WTC11 (cell line): Measurements from ENCODE around the gene NINL. TPM values are rescaled to one million over a fixed set of nuclear protein-coding genes. Genes with fewer than 3 reads are reported as not detected.

Source experiments
- ATAC-seq: fragments of 200-7000 bp; cut with Tn5 transposase; 2 replicates; pipeline ENCODE4 v1.10.0; 2021; ENCODE audit warnings: mild to moderate bottlenecking, moderate library complexity
- Bru-seq: library from RNA; stranded (reverse); fragments of 400-500 nt; gene quantifications from one replicate; lab custom pipeline; 2021; lab: Mats Ljungman, UMichigan
- CTCF ChIA-PET: fragments of 300-600 bp; sonication (Branson Sonifier 250); formaldehyde crosslinking; loops from one replicate; lab custom pipeline; 2021; ENCODE audit warnings: antibody characterized with exemption; lab: Charles Lee
- POLR2A ChIA-PET: fragments of 350-600 bp; sonication (Branson Sonifier 250); formaldehyde crosslinking; loops from one replicate; lab custom pipeline; 2021; ENCODE audit warnings: antibody characterized with exemption; lab: Charles Lee
- DNase-seq: peaks from one replicate; pipeline ENCODE4 v3.0.0; 2021; ENCODE audit warnings: low spot score
- H3K27ac Mint-ChIP-seq: 2 replicates; pipeline ENCODE4 v1.8.0; 2021; ENCODE audit warnings: mixed read lengths
- H3K27me3 Mint-ChIP-seq: 2 replicates; pipeline ENCODE4 v1.8.0; 2021; ENCODE audit warnings: low read depth, mild to moderate bottlenecking, moderate library complexity, mixed read lengths
- H3K36me3 Mint-ChIP-seq: 2 replicates; pipeline ENCODE4 v1.8.0; 2021; ENCODE audit warnings: mixed read lengths
- H3K4me1 Mint-ChIP-seq: 2 replicates; pipeline ENCODE4 v1.8.0; 2022; ENCODE audit warnings: mixed read lengths
- H3K4me3 Mint-ChIP-seq: 2 replicates; pipeline ENCODE4 v1.8.0; 2021; ENCODE audit warnings: mild to moderate bottlenecking, moderate library complexity, mixed read lengths
- H3K9me3 Mint-ChIP-seq: 2 replicates; pipeline ENCODE4 v1.8.0; 2021; ENCODE audit warnings: mixed read lengths
- CBFB ChIP-seq: sonication (generic); formaldehyde crosslinking; IDR thresholded peaks from 2 replicates; pipeline ENCODE4 v1.8.1; 2022; ENCODE audit warnings: mild to moderate bottlenecking, low read depth, missing genetic modification reagents
- ELF4 ChIP-seq: sonication (generic); formaldehyde crosslinking; IDR thresholded peaks from 2 replicates; pipeline ENCODE4 v1.8.1; 2022; ENCODE audit warnings: low read depth, mild to moderate bottlenecking, moderate library complexity, missing genetic modification reagents
- FOXJ3 ChIP-seq: sonication (generic); formaldehyde crosslinking; IDR thresholded peaks from 2 replicates; pipeline ENCODE4 v1.9.0; 2021; ENCODE audit warnings: missing genetic modification reagents, mild to moderate bottlenecking, borderline replicate concordance
- FOXP1 ChIP-seq: sonication (generic); formaldehyde crosslinking; IDR thresholded peaks from 2 replicates; pipeline ENCODE4 v1.8.0; 2022; ENCODE audit warnings: missing genetic modification reagents, mild to moderate bottlenecking, moderate library complexity, borderline replicate concordance
- GTF2I ChIP-seq: fragments of 250-450 bp; sonication (Bioruptor Pico); conservative IDR thresholded peaks from 2 replicates; pipeline ENCODE4 v1.4.0; 2021; ENCODE audit warnings: mild to moderate bottlenecking
- HMGA2 ChIP-seq: fragments of 250-450 bp; sonication (Bioruptor Pico); IDR thresholded peaks from 2 replicates; pipeline ENCODE4 v1.4.0; 2021; ENCODE audit warnings: mild to moderate bottlenecking, moderate library complexity
- KAT7 ChIP-seq: sonication (generic); formaldehyde crosslinking; IDR thresholded peaks from 2 replicates; pipeline ENCODE4 v1.8.1; 2023; ENCODE audit warnings: missing genetic modification reagents, mild to moderate bottlenecking, borderline replicate concordance
- NFE2L1 ChIP-seq: sonication (generic); formaldehyde crosslinking; IDR thresholded peaks from 2 replicates; pipeline ENCODE4 v1.8.1; 2023; ENCODE audit warnings: missing genetic modification reagents
- NR1H2 ChIP-seq: sonication (generic); formaldehyde crosslinking; IDR thresholded peaks from 2 replicates; pipeline ENCODE4 v1.9.0; 2021; ENCODE audit warnings: mild to moderate bottlenecking, moderate library complexity, missing genetic modification reagents
- PRRX2 ChIP-seq: fragments of 250-450 bp; sonication (Bioruptor Pico); IDR thresholded peaks from 2 replicates; pipeline ENCODE4 v1.8.0; 2021; ENCODE audit warnings: mild to moderate bottlenecking
- RELA ChIP-seq: sonication (generic); formaldehyde crosslinking; IDR thresholded peaks from 2 replicates; pipeline ENCODE4 v1.8.1; 2022; ENCODE audit warnings: missing genetic modification reagents, mild to moderate bottlenecking, borderline replicate concordance
- SMAD3 ChIP-seq: sonication (generic); formaldehyde crosslinking; IDR thresholded peaks from 2 replicates; pipeline ENCODE4 v1.8.0; 2022; ENCODE audit warnings: missing genetic modification reagents, mild to moderate bottlenecking, borderline replicate concordance
- TEAD4 ChIP-seq: sonication (generic); formaldehyde crosslinking; IDR thresholded peaks from 2 replicates; pipeline ENCODE4 v1.8.0; 2022; ENCODE audit warnings: mild to moderate bottlenecking, missing genetic modification reagents
- ZNF219 ChIP-seq: sonication (generic); formaldehyde crosslinking; IDR thresholded peaks from 2 replicates; pipeline ENCODE4 v1.8.0; 2023; ENCODE audit warnings: missing genetic modification reagents, mild to moderate bottlenecking, borderline replicate concordance
- ZNF317 ChIP-seq: sonication (generic); formaldehyde crosslinking; IDR thresholded peaks from 2 replicates; pipeline ENCODE4 v1.8.1; 2023; ENCODE audit warnings: low read depth, mild to moderate bottlenecking, moderate library complexity, missing genetic modification reagents, borderline replicate concordance
- ZNF396 ChIP-seq: fragments of 250-450 bp; sonication (Bioruptor Pico); IDR thresholded peaks from 2 replicates; pipeline ENCODE4 v1.8.0; 2021; ENCODE audit warnings: mild to moderate bottlenecking, moderate library complexity, borderline replicate concordance
- ZNF416 ChIP-seq: fragments of 250-450 bp; sonication (Bioruptor Pico); IDR thresholded peaks from 2 replicates; pipeline ENCODE4 v1.9.0; 2021; ENCODE audit warnings: mild to moderate bottlenecking, inconsistent platforms
- long read RNA-seq, 3 experiments: library from RNA in 1 of 3; library from capped mRNA in 1 of 3; library from polyadenylated mRNA in 1 of 3; unstranded in 2 of 3; stranded (forward) in 1 of 3; transcript quantifications; one replicate each; pipeline ENCODE4 v2.0.0, GENCODE V29; 2021
- total RNA-seq: library from RNA; stranded (reverse); gene quantifications from 3 replicates; pipeline ENCODE4 v1.2.3, GENCODE V29; 2021
- TF ChIP-seq, protein P1 (sequence below): sonication (generic); formaldehyde crosslinking; IDR thresholded peaks from 2 replicates; pipeline ENCODE4 v1.8.0; 2022; ENCODE audit warnings: mild to moderate bottlenecking, missing genetic modification reagents
- TF ChIP-seq, protein P2 (sequence below): sonication (generic); formaldehyde crosslinking; IDR thresholded peaks from 2 replicates; pipeline ENCODE4 v1.8.1; 2022; ENCODE audit warnings: missing genetic modification reagents, borderline replicate concordance
- TF ChIP-seq, protein P3 (sequence below): sonication (generic); formaldehyde crosslinking; conservative IDR thresholded peaks from 2 replicates; pipeline ENCODE4 v1.8.1; 2023; ENCODE audit warnings: mild to moderate bottlenecking, low read depth, missing genetic modification reagents, moderate library complexity
- TF ChIP-seq, protein P4 (sequence below): sonication (generic); formaldehyde crosslinking; IDR thresholded peaks from 2 replicates; pipeline ENCODE4 v1.8.0; 2023; ENCODE audit warnings: missing genetic modification reagents, mild to moderate bottlenecking, borderline replicate concordance
- TF ChIP-seq, protein P5 (sequence below): fragments of 250-450 bp; sonication (Bioruptor Pico); IDR thresholded peaks from 2 replicates; pipeline ENCODE4 v2.1.2; 2022; ENCODE audit warnings: mild to moderate bottlenecking, moderate library complexity
- TF ChIP-seq, protein P6 (sequence below): sonication (generic); formaldehyde crosslinking; conservative IDR thresholded peaks from 2 replicates; pipeline ENCODE4 v1.8.1; 2022; ENCODE audit warnings: mild to moderate bottlenecking, missing genetic modification reagents

Gene NINL
- total RNA-seq, result 34.4 to 36.3 TPM (median 36.0 TPM) in 3 replicates
- percentile 79 among the genes with signal in this experiment for Bru-seq, nascent RNA
- long read RNA-seq, experiment 1, full-length matches to known transcripts, result 31 of 96 reads
- long read RNA-seq, experiment 1, partial matches to known transcripts, result 34 of 96 reads
- long read RNA-seq, experiment 1, other reads (novel, unspliced or antisense), result 31 of 96 reads
- long read RNA-seq, experiment 2, full-length matches to known transcripts, result 3 of 26 reads
- long read RNA-seq, experiment 2, partial matches to known transcripts, result 7 of 26 reads
- long read RNA-seq, experiment 2, other reads (novel, unspliced or antisense), result 16 of 26 reads
- long read RNA-seq, experiment 3, partial matches to known transcripts, result 4 of 4 reads
- long read RNA-seq, experiment 3, other reads (novel, unspliced or antisense), result 0 of 4 reads

DNA sequence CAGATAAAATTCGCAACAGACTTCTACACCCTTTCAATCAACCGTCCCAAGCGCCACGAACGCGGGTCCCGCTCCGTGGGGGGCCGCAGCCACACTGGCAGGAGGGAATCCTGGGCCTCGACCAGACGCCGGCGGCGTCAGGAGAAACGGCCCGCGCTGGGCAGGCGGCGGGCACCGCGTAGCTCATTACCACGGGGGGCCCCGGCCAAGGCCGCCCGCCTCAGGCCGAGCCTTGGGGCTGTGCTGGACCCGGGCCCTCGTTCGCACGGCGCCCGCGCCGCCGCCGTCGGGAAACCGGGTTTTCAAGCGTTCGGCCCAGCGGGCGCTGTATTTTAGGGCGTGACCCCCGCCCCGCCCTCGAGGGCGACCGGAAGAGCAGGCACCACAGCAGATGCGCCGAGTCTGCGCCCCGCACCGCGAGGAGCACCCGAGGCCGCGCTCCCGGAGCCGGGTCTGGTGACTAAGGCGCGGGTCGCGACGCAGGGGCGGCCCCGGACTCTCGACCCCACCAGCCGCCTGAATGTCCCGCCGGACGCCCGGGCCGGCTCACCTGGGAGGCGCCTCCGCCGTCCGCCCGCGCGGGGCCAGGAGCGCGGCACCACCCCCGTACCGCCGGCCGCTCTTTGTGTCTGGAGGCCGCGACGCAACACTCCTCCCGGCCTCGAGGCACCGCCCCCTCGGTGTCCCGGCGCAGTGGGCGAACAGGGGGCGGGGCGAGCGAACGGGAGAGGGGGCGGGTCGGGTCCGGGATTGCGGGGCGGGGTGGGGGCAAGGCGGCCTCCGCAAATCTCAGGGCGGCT lies at the start of gene NINL:
Gene NINL (minus strand): TSS at position 627 of the 800 bp plus-strand sequence. CDS start 58,944 bp downstream, outside the sequence.
- Mint-ChIP-seq H3K27ac (peak within 1 kb of the TSS; percentile 96), H3K27me3 (no peaks in the 10 kb centered on the region; the same call in none of the 2 replicates), H3K4me1 (peaks cover 26% of the 10 kb centered on the region), H3K4me3 (peak within 1 kb of the TSS; percentile 82), H3K36me3 (peaks cover 15% of the 10 kb centered on the region), H3K9me3 (no peaks in the 10 kb centered on the region)
- ChIA-PET POLR2A (interaction anchor here (1.0 to 1.3 kb wide), 4 partner anchors 15 to 178 kb away, joined by 3 to 5 read pairs (median 4); partner anchors contain the start of gene GINS1), CTCF (interaction anchor here (1.0 to 1.7 kb wide), 3 partner anchors 10 to 98 kb away, joined by 3 to 7 read pairs (median 5); no protein-coding TSS in a partner anchor)
- DNase-seq, result peak; percentile 87
- ATAC-seq, result peak; percentile 89
- TF ChIP-seq, protein P1, sequence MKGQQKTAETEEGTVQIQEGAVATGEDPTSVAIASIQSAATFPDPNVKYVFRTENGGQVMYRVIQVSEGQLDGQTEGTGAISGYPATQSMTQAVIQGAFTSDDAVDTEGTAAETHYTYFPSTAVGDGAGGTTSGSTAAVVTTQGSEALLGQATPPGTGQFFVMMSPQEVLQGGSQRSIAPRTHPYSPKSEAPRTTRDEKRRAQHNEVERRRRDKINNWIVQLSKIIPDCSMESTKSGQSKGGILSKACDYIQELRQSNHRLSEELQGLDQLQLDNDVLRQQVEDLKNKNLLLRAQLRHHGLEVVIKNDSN (CRISPR knock-in tag), result no peak
- no peak for TF ChIP-seq GTF2I (CRISPR knock-in tag)
- no peak for TF ChIP-seq NFE2L1 (CRISPR knock-in tag)
- 0 out of 2 replicates have a peak, but pooled peaks have one; percentile 74 for TF ChIP-seq ZNF416 (CRISPR knock-in tag)
- TF ChIP-seq FOXJ3 (CRISPR knock-in tag), result no peak
- peak; percentile 55; the same call in 1 of the 2 replicates for TF ChIP-seq FOXP1
- no peak for TF ChIP-seq RELA (CRISPR knock-in tag)
- TF ChIP-seq, protein P2, sequence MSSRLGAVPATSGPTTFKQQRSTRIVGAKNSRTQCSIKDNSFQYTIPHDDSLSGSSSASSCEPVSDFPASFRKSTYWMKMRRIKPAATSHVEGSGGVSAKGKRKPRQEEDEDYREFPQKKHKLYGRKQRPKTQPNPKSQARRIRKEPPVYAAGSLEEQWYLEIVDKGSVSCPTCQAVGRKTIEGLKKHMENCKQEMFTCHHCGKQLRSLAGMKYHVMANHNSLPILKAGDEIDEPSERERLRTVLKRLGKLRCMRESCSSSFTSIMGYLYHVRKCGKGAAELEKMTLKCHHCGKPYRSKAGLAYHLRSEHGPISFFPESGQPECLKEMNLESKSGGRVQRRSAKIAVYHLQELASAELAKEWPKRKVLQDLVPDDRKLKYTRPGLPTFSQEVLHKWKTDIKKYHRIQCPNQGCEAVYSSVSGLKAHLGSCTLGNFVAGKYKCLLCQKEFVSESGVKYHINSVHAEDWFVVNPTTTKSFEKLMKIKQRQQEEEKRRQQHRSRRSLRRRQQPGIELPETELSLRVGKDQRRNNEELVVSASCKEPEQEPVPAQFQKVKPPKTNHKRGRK (CRISPR knock-in tag), result no peak
- TF ChIP-seq, protein P3, sequence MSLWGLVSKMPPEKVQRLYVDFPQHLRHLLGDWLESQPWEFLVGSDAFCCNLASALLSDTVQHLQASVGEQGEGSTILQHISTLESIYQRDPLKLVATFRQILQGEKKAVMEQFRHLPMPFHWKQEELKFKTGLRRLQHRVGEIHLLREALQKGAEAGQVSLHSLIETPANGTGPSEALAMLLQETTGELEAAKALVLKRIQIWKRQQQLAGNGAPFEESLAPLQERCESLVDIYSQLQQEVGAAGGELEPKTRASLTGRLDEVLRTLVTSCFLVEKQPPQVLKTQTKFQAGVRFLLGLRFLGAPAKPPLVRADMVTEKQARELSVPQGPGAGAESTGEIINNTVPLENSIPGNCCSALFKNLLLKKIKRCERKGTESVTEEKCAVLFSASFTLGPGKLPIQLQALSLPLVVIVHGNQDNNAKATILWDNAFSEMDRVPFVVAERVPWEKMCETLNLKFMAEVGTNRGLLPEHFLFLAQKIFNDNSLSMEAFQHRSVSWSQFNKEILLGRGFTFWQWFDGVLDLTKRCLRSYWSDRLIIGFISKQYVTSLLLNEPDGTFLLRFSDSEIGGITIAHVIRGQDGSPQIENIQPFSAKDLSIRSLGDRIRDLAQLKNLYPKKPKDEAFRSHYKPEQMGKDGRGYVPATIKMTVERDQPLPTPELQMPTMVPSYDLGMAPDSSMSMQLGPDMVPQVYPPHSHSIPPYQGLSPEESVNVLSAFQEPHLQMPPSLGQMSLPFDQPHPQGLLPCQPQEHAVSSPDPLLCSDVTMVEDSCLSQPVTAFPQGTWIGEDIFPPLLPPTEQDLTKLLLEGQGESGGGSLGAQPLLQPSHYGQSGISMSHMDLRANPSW (CRISPR knock-in tag), result no peak
- TF ChIP-seq KAT7, result 0 out of 2 replicates have a peak, but pooled peaks have one; percentile 41
- no peak for TF ChIP-seq PRRX2 (CRISPR knock-in tag)
- no peak for TF ChIP-seq HMGA2 (CRISPR knock-in tag)
- TF ChIP-seq ZNF396 (CRISPR knock-in tag), result no peak
- TF ChIP-seq ZNF219 (CRISPR knock-in tag), result peak; percentile 65; the same call in 1 of the 2 replicates
- TF ChIP-seq ZNF317 (CRISPR knock-in tag), result 0 out of 2 replicates have a peak, but pooled peaks have one; percentile 36
- TF ChIP-seq SMAD3 (CRISPR knock-in tag), result no peak
- TF ChIP-seq, protein P4, sequence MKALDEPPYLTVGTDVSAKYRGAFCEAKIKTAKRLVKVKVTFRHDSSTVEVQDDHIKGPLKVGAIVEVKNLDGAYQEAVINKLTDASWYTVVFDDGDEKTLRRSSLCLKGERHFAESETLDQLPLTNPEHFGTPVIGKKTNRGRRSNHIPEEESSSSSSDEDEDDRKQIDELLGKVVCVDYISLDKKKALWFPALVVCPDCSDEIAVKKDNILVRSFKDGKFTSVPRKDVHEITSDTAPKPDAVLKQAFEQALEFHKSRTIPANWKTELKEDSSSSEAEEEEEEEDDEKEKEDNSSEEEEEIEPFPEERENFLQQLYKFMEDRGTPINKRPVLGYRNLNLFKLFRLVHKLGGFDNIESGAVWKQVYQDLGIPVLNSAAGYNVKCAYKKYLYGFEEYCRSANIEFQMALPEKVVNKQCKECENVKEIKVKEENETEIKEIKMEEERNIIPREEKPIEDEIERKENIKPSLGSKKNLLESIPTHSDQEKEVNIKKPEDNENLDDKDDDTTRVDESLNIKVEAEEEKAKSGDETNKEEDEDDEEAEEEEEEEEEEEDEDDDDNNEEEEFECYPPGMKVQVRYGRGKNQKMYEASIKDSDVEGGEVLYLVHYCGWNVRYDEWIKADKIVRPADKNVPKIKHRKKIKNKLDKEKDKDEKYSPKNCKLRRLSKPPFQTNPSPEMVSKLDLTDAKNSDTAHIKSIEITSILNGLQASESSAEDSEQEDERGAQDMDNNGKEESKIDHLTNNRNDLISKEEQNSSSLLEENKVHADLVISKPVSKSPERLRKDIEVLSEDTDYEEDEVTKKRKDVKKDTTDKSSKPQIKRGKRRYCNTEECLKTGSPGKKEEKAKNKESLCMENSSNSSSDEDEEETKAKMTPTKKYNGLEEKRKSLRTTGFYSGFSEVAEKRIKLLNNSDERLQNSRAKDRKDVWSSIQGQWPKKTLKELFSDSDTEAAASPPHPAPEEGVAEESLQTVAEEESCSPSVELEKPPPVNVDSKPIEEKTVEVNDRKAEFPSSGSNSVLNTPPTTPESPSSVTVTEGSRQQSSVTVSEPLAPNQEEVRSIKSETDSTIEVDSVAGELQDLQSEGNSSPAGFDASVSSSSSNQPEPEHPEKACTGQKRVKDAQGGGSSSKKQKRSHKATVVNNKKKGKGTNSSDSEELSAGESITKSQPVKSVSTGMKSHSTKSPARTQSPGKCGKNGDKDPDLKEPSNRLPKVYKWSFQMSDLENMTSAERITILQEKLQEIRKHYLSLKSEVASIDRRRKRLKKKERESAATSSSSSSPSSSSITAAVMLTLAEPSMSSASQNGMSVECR (CRISPR knock-in tag), result peak; percentile 72
- TF ChIP-seq ELF4 (CRISPR knock-in tag), result 0 out of 2 replicates have a peak, but pooled peaks have one; percentile 37
- no peak for TF ChIP-seq TEAD4 (CRISPR knock-in tag)
- TF ChIP-seq, protein P5, sequence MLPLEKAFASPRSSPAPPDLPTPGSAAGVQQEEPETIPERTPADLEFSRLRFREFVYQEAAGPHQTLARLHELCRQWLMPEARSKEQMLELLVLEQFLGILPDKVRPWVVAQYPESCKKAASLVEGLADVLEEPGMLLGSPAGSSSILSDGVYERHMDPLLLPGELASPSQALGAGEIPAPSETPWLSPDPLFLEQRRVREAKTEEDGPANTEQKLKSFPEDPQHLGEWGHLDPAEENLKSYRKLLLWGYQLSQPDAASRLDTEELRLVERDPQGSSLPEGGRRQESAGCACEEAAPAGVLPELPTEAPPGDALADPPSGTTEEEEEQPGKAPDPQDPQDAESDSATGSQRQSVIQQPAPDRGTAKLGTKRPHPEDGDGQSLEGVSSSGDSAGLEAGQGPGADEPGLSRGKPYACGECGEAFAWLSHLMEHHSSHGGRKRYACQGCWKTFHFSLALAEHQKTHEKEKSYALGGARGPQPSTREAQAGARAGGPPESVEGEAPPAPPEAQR (CRISPR knock-in tag), result no peak
- TF ChIP-seq, protein P6, sequence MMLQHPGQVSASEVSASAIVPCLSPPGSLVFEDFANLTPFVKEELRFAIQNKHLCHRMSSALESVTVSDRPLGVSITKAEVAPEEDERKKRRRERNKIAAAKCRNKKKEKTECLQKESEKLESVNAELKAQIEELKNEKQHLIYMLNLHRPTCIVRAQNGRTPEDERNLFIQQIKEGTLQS (CRISPR knock-in tag), result no peak
- peak; percentile 80; the same call in 1 of the 2 replicates for TF ChIP-seq CBFB (CRISPR knock-in tag)
- no peak for TF ChIP-seq NR1H2
